ENCODE results near the gene DDX6.
"Not testable (repeated sequence)": the region's sequence is repeated elsewhere in the genome, so short reads cannot be mapped to it uniquely, and the experiment has no call there.

DDX6 gene

DNA sequence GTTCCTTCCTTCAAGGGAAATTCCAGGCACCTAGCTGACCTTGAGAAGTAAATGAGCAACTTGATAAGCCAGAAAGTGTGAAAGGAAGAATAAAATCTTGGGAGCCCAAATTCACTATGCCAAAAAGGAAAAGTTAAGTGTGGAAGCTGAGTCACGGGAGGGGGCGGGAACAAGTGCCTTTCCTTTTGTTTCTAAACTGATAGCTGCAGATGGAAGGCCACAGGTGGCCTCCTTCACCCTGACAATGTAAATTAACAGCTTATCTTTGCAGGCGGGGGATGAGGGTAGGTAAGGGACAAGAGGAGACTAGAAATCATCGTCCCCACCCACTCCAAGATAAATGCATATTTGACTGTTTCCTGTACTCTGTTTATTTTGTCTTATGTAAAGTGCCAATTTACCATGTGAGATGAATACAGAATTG lies 75.1 kb downstream of the DDX6 start:
- TF ChIP-seq, protein P1, sequence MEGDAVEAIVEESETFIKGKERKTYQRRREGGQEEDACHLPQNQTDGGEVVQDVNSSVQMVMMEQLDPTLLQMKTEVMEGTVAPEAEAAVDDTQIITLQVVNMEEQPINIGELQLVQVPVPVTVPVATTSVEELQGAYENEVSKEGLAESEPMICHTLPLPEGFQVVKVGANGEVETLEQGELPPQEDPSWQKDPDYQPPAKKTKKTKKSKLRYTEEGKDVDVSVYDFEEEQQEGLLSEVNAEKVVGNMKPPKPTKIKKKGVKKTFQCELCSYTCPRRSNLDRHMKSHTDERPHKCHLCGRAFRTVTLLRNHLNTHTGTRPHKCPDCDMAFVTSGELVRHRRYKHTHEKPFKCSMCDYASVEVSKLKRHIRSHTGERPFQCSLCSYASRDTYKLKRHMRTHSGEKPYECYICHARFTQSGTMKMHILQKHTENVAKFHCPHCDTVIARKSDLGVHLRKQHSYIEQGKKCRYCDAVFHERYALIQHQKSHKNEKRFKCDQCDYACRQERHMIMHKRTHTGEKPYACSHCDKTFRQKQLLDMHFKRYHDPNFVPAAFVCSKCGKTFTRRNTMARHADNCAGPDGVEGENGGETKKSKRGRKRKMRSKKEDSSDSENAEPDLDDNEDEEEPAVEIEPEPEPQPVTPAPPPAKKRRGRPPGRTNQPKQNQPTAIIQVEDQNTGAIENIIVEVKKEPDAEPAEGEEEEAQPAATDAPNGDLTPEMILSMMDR (IDR thresholded peaks at IDR 0.05; ENCODE audit: low read length, missing control alignments), result no peak
- DNase-seq (ENCODE audit: low read depth), result peak; percentile 25
- no peak overlapping the region for H3K4me3 ChIP-seq (replicated peaks; ENCODE audit: low read depth, low read length)

DNA sequence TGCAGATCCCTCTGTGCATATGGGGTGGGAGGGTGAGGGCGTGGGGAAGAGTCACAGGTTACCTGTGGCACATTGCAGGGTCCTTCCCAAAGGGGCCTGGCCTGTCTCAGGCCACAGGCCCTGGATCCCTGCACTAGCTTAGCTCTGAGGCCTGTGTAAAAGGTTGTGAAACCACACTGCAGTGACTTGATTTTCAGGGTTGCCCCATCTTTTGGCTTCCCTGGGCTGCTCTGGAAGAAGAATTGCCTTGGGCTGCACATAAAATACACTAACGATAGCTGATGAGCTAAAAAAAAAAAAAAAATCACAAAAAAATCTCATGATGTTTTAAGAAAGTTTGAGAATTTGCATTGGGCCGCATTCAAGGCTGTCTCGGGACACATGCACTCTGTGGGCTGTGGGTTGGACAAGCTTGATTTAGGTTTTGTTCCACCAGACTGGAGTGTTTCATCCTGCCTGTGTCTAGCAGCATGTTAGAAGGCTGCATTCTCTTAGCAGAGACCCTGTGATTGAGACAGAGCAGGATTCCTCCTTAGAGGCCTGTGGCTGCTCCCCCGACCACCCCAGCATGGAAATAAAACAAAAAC lies 75.6 kb downstream of the DDX6 start:
- DNase-seq (ENCODE audit: low read depth), result peak; percentile 55

GRCh38 chr11:118714816-118715215 lies 76.1 kb downstream of the DDX6 start:
- TF ChIP-seq, protein P1 (IDR thresholded peaks at IDR 0.05; ENCODE audit: low read length, missing control alignments), result no peak
- no peak overlapping the region for H3K4me3 ChIP-seq (replicated peaks; ENCODE audit: low read depth, low read length)
- DNase-seq (ENCODE audit: low read depth), result no peak

More for the DNA sequence above, 75.6 kb downstream of the DDX6 start:
- no peak overlapping the region for H3K4me3 ChIP-seq (replicated peaks; ENCODE audit: low read depth, low read length)
- TF ChIP-seq, protein P1 (IDR thresholded peaks at IDR 0.05; ENCODE audit: low read length, missing control alignments), result no peak

DNA sequence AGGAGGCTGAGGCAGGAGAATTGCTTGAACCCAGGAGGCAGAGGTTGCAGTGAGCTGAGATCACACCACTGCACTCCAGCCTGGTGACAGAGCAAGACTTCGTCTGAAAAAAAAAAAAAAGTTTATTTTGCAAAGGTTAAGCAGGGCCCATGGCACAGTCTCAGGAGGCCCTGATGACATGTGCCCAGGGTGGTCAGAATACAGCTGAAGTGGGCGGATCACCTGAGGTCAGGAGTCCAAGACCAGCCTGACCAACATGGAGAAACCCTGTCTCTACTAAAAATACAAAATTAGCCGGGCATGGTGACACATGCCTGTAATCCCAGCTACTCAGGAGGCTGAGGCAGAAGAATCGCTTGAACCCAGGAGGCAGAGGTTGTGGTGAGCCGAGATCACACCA lies 76.5 kb downstream of the DDX6 start:
- not testable (repeated sequence) for H3K4me3 ChIP-seq (replicated peaks; ENCODE audit: low read depth, low read length); DNase-seq (ENCODE audit: low read depth)

GRCh38 chr11:118708296-118708695 lies 82.7 kb downstream of the DDX6 start:
- H3K4me3 ChIP-seq (replicated peaks; ENCODE audit: low read depth, low read length), result no peak overlapping the region
- DNase-seq (ENCODE audit: low read depth), result no peak
- TF ChIP-seq, protein P1 (IDR thresholded peaks at IDR 0.05; ENCODE audit: low read length, missing control alignments), result no peak

- no peak overlapping the region for H3K4me3 ChIP-seq (replicated peaks; ENCODE audit: low read depth, low read length)
- DNase-seq (ENCODE audit: low read depth), result no peak
These were observed 84.5 kb downstream of the DDX6 start for GRCh38 chr11:118706546-118706825.

DNA sequence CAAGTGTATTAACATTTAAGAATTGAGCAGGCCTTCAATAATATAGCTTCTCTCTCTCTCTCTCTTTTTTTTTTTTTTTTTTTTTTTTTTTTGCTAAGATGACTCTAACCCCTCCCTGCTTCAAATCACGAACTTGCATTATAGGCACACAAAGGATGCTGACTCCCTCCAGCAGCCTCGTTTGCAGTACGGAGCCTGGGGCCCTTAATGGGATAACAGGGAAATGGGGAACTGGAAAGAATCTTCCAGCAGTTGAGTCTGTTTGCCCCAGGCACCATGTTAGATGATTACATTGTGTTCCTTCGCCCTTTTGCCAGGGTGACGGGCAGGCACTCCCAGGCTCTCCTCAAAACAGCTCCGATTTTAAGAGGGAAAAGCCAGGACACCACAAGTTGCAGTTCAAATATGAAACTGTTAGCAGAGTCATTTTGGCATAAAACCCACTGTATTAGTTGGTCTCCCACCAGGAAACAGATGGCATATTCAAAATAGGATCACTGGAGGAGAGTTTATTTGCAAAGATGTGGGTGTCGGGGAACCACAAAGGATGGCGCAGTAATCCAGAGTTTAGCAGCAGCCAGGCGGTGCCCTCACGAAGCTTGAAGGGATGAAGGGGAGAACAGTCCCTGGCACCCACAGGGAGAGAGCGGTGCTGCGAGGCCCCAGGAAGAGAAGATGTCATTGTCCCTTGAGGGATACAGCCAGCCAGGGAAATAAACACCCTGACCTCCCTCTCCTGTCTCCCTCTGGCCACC lies 85.0 kb downstream of the DDX6 start:
- DNase-seq (ENCODE audit: low read depth), result no peak
- TF ChIP-seq, protein P1 (IDR thresholded peaks at IDR 0.05; ENCODE audit: low read length, missing control alignments), result no peak
- no peak overlapping the region for H3K4me3 ChIP-seq (replicated peaks; ENCODE audit: low read depth, low read length)

More at GRCh38 chr11:118706546-118706825, 84.5 kb downstream of the DDX6 start:
- TF ChIP-seq, protein P1 (IDR thresholded peaks at IDR 0.05; ENCODE audit: low read length, missing control alignments), result no peak

All from fibroblast of pulmonary artery (primary cell).